Measurements from ENCODE around the gene RBM18.

RBM18 gene

DNA sequence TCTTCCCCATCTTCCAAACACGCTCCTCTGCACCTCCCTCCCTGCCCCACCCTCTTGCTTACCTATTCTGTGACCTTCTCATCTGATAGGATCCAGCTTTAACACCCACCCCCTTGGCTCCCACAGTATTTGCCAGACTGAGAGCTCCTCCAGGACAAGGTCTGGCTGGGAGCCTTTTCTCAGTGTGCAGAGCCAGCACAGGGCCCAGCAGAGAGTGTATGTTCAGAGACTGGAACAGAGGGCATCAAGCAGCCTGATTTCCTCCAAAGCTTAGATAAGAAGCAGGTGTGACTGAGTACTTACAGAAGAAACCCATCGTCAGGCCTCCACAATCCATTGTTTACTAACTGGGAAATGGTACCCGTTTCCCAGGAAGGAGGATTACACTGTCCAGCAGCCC, 62.5 kb downstream of the RBM18 start:
- TF ChIP-seq, protein P1, sequence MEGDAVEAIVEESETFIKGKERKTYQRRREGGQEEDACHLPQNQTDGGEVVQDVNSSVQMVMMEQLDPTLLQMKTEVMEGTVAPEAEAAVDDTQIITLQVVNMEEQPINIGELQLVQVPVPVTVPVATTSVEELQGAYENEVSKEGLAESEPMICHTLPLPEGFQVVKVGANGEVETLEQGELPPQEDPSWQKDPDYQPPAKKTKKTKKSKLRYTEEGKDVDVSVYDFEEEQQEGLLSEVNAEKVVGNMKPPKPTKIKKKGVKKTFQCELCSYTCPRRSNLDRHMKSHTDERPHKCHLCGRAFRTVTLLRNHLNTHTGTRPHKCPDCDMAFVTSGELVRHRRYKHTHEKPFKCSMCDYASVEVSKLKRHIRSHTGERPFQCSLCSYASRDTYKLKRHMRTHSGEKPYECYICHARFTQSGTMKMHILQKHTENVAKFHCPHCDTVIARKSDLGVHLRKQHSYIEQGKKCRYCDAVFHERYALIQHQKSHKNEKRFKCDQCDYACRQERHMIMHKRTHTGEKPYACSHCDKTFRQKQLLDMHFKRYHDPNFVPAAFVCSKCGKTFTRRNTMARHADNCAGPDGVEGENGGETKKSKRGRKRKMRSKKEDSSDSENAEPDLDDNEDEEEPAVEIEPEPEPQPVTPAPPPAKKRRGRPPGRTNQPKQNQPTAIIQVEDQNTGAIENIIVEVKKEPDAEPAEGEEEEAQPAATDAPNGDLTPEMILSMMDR (conservative IDR thresholded peaks at IDR 0.05; ENCODE audit: control insufficient read depth, insufficient read depth, low read depth, low read length): no peak
- DNase-seq (ENCODE audit: low read depth): no peak
- no peak overlapping the region for H3K4me3 ChIP-seq (ENCODE audit: control insufficient read depth, low read depth, low read length)

DNA sequence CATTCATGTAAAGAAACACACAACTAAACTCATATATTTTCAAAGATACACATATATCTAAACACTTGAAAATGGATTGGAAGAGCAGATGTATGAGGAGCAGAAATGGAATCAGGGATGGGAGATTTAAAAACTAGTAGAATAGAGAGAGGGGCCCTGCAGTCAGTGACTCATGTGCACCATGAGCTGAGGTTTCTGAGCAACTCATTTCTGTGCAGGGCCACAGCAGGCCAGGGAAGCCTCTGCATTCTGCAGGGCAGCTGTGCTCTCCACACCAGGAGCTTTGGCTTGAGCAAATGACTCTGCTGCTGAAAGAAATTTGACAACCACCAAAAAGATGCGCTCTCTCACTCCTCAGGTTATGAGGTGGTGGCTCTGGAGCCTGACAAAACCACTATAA, 63.0 kb downstream of the RBM18 start:
- peak; percentile 50 for DNase-seq (ENCODE audit: low read depth)
- no peak overlapping the region for H3K4me3 ChIP-seq (ENCODE audit: control insufficient read depth, low read depth, low read length)
- TF ChIP-seq, protein P1 (conservative IDR thresholded peaks at IDR 0.05; ENCODE audit: control insufficient read depth, insufficient read depth, low read depth, low read length): no peak

DNA sequence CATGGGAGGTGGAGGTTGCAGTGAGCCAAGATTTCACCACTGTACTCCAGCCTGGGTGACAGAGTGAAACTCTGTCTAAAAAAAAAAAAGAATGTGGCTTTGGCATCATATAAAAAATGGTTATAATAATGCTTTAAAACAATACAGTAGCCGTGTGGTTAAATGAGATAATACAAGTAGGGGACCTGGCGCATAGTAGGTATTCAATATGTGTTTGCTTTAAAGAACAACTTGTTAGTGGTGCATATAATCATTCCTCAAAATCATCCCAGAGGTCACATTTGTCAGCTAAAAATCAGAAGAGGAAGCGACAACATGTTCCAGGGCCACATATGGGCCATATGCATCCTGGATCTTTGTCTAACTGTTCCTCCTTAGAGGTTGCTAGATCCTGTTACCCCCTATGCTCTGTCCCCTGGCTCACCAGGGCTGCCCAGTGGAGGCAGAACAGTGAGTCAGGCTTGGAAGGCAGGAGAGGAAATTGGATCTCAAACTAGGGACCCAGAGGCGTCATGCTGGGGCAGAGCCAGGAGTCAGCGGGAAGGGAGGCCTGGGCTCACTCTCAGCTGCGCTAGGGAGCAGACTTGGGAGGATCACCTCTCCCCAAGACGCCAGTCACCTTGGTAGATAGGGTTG, 63.6 kb downstream of the RBM18 start:
- TF ChIP-seq, protein P1 (conservative IDR thresholded peaks at IDR 0.05; ENCODE audit: control insufficient read depth, insufficient read depth, low read depth, low read length): no peak
- DNase-seq (ENCODE audit: low read depth): peak; percentile 74
- H3K4me3 ChIP-seq (ENCODE audit: control insufficient read depth, low read depth, low read length): no peak overlapping the region

DNA sequence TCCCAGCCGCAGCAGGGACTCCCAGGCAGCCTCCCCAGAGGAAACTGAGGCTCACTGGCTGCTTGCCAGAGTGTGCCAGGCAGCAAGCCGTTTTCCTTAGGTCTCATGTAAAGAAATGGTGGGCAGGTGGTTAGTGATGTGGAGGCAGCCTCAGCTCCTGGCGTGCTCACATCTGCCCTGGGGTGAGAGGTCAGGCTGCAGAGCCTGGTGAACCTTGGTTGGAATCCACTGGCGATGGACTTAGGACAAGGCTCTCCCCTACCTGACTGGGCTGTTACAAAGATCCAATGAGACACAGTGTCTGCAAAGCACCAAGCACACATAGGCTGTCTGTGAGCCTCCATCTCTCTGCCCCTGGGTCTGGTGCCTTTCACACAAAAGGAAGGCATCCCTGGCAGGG, 66.8 kb downstream of the RBM18 start:
- no peak overlapping the region for H3K4me3 ChIP-seq (ENCODE audit: control insufficient read depth, low read depth, low read length)
- TF ChIP-seq, protein P1 (conservative IDR thresholded peaks at IDR 0.05; ENCODE audit: control insufficient read depth, insufficient read depth, low read depth, low read length): no peak
- no peak for DNase-seq (ENCODE audit: low read depth)

DNA sequence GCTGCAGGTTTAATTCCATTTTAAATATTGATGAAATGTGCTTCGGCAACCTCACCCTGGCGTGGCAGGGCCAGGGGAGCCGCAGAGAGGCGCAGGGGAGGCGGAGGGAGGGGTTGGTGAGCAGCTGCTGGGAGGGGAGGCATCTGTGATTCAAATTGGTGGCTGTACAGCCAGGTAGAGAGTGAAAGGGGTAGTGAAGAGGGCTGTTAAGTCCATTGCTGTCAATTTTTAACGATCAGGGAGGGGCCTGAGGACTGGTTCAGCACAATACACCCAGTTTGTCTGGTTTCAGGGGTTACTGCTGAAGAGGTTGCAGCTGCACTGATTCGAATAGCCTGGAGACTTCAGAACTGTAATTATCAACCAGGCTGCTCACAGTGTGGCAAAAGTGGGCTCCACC, 67.2 kb downstream of the RBM18 start:
- no peak for DNase-seq (ENCODE audit: low read depth)
- H3K4me3 ChIP-seq (ENCODE audit: control insufficient read depth, low read depth, low read length): no peak overlapping the region
- TF ChIP-seq, protein P1 (conservative IDR thresholded peaks at IDR 0.05; ENCODE audit: control insufficient read depth, insufficient read depth, low read depth, low read length): no peak

DNA sequence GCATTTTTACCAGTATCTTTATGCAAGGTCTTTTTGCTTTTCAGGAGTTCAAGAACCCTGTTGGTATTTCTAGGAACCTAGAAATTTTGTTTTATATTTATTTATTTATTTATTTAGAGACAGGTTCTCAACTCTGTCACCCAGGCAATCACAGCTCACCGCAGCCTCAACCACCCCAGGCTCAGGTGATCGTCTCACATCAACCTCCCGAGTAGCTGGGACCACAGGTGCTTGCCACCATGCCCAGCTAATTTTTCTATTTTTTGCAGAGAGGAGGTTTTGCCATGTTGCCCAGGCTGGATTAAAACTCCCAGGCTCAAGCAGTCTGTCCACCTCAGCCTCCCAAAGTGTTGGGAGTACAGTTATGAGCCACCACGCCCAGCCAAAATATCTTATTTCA, 68.8 kb downstream of the RBM18 start:
- TF ChIP-seq, protein P1 (conservative IDR thresholded peaks at IDR 0.05; ENCODE audit: control insufficient read depth, insufficient read depth, low read depth, low read length): no peak
- no peak overlapping the region for H3K4me3 ChIP-seq (ENCODE audit: control insufficient read depth, low read depth, low read length)
- DNase-seq (ENCODE audit: low read depth): no peak

DNA sequence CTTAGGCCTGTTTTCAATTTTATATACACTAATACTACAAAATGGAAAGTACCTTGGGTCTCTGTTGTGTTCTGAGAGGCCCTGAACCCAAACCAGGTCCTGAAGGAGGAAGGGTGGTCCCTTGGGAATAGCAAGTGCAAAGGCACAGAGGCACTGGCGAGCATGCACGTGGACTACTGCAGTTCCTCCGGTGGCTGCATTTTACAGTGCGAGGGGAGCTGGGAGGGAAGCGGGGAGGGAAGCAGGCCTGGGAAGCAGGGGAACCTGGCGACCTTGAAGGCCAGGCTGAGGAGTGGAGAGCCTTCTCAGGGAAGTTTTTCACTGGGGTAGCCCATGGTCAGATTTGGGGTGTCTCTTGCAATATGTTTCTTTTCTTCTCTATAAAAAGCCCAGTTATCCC, 71.0 kb downstream of the RBM18 start:
- DNase-seq (ENCODE audit: low read depth): no peak
- TF ChIP-seq, protein P1 (conservative IDR thresholded peaks at IDR 0.05; ENCODE audit: control insufficient read depth, insufficient read depth, low read depth, low read length): no peak
- H3K4me3 ChIP-seq (ENCODE audit: control insufficient read depth, low read depth, low read length): no peak overlapping the region
